ENCODE data around the gene DCAF10.

DNA sequence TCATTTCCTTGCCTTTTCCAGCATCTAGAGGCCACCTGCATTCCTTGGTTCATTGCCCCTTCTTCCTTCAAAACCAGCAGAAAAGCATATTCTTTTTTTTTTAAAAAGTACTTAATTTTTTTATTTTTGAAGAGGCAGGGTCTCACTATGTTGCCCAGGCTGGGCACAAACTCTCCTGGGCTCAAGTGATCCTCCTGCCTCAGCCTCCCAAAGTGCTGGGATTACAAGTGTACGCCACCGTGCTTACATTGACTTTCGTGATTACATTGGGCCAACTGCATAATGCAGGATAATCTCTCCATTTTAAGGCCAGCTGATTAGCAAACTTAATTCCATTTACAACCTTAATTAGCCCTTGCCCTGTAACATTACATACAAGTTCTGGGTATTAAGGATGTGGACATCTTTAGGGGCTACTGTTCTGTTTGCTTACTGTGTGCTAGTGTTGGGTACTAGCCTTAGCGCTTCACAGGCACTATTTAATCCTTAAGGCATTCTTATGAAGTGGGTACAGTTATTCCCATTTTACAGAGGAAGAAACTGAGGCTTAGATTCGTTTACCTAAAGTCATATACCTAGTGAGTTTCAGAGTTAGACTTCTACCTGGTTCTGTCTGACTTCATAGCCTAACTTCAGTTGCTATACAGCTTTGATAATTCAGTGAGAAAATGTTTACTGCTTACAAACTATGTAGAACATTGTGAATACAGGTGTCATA, 69.6 kb downstream of the DCAF10 start:
- TF ChIP-seq ZNF232 (CRISPR knock-in tag; IDR thresholded peaks at IDR 0.05; ENCODE audit: borderline replicate concordance) (no peak), BATF2 (CRISPR knock-in tag; IDR thresholded peaks at IDR 0.05) (no peak), POLR2A (IDR thresholded peaks at IDR 0.05; ENCODE audit: insufficient read depth in 1 of 2, low read depth in 2 of 2, low read length in 2 of 2) (no peak), MXI1 (IDR thresholded peaks at IDR 0.05; ENCODE audit: borderline replicate concordance, low read depth, low read length) (no peak), NONO (IDR thresholded peaks at IDR 0.05) (no peak), NONO (CRISPR knock-in tag; conservative IDR thresholded peaks at IDR 0.05) (no peak), ZNF451 (CRISPR knock-in tag; IDR thresholded peaks at IDR 0.05) (no peak), GRHL1 (CRISPR knock-in tag; conservative IDR thresholded peaks at IDR 0.05) (no peak), ZHX1 (CRISPR knock-in tag; IDR thresholded peaks at IDR 0.05; ENCODE audit: low read depth) (no peak), EZH2 (conservative IDR thresholded peaks at IDR 0.05; ENCODE audit: low read depth, low read length) (no peak), KDM1A (CRISPR knock-in tag; IDR thresholded peaks at IDR 0.05) (no peak)

Measured in HepG2 (cell line).